ENCODE results near the gene GRIN2D.

The GRIN2D gene

DNA sequence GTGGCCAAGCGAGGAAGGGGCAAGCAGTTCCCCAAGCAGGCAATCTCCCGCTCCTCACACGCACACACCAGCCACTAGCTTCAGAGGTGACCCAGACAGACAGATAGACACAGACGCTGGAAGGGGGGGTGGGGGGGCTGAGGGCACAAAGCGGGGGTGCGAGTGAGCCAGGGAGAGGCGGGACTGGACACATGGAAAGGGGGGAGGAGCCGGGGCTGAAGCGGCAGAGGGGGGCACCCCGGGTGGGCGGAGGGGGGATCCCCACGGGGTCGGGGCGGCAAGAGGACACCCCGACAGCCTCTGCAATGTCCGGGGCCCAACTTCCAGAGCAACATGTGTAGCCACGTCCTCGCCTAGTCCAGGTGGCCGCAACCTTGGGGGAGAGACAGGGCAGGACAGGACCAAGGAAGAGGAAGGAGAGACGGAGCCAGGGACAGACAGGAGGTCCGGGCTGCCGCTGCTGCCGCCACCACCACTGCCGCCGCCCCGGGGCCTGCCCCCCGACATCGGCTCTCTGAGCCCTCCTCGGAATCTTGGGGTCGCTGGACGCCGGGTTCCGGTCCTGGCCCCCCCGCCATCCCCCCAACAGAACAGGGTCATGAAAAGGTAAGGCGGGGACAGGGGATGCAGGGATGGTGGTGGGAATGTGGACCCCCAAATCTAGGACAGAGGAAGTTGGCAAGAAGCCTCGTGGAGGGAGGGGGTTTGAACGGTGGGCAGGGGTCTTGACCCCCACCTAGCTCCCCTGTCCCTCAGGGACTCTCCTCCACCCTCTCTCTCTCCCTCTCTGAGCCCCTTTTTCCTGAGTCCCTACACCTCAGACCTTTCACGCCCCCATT lies 1.1 kb downstream of the GRIN2D start:
- Histone ChIP-seq H3K4me3 (ENCODE audit: low read length) (no peak overlapping the region), H3K9me3 (ENCODE audit: control insufficient read depth, low read length) (no peaks in the 10 kb centered on the region), H3K9ac (ENCODE audit: low read length) (no peak overlapping the region), H3K36me3 (ENCODE audit: control insufficient read depth, insufficient read depth, low read length) (no peaks in the 10 kb centered on the region), H3K27me3 (ENCODE audit: control insufficient read depth, insufficient read depth, low read length) (peaks cover 66% of the 10 kb centered on the region), H3K4me1 (ENCODE audit: control insufficient read depth, insufficient read depth, low read length) (peaks cover 19% of the 10 kb centered on the region)

DNA sequence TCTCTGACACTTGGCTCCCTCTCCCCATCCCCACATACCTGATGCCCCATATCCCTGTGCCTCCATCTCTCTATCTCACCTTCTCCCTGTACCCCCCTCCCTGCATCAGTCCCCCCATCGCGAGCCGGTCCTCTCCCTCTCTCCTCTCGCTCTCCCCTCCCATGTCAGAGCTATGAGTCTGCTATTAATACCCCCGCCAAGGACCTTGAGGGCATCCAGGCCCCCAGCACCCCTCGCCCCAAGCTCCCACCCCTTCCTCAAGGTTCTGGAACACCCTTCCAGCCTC lies 1.6 kb downstream of the GRIN2D start:
- Histone ChIP-seq H3K36me3 (ENCODE audit: control insufficient read depth, insufficient read depth, low read length) (no peaks in the 10 kb centered on the region), H3K9ac (ENCODE audit: low read length) (no peak overlapping the region), H3K4me3 (ENCODE audit: low read length) (no peak overlapping the region), H3K27me3 (ENCODE audit: control insufficient read depth, insufficient read depth, low read length) (peaks cover 66% of the 10 kb centered on the region), H3K9me3 (ENCODE audit: control insufficient read depth, low read length) (no peaks in the 10 kb centered on the region), H3K4me1 (ENCODE audit: control insufficient read depth, insufficient read depth, low read length) (peaks cover 24% of the 10 kb centered on the region)

DNA sequence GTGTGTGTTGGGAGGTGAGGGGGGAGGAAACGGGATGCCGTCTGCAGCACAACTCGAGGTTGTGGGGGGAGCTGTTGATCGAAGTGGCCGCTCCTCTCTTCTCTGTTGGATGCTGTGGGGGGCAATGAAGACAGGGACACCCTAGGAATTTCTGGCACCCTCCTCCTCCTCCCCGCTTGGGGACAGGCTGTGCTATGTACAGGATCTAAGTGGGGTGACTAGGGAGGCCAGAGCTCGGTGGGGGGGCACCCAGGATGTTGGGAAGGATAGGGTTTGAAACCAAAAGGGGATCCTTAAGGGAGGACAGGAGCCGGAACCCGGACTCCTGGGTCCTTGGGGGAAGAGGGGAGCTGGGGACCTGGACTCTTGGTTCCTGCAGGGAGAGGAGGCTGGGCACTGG lies 2.0 kb downstream of the GRIN2D start:
- Histone ChIP-seq H3K4me1 (ENCODE audit: control insufficient read depth, insufficient read depth, low read length) (peaks cover 24% of the 10 kb centered on the region), H3K27me3 (ENCODE audit: control insufficient read depth, insufficient read depth, low read length) (peaks cover 66% of the 10 kb centered on the region), H3K36me3 (ENCODE audit: control insufficient read depth, insufficient read depth, low read length) (no peaks in the 10 kb centered on the region), H3K9me3 (ENCODE audit: control insufficient read depth, low read length) (no peaks in the 10 kb centered on the region), H3K4me3 (ENCODE audit: low read length) (no peak overlapping the region), H3K9ac (ENCODE audit: low read length) (no peak overlapping the region)

DNA sequence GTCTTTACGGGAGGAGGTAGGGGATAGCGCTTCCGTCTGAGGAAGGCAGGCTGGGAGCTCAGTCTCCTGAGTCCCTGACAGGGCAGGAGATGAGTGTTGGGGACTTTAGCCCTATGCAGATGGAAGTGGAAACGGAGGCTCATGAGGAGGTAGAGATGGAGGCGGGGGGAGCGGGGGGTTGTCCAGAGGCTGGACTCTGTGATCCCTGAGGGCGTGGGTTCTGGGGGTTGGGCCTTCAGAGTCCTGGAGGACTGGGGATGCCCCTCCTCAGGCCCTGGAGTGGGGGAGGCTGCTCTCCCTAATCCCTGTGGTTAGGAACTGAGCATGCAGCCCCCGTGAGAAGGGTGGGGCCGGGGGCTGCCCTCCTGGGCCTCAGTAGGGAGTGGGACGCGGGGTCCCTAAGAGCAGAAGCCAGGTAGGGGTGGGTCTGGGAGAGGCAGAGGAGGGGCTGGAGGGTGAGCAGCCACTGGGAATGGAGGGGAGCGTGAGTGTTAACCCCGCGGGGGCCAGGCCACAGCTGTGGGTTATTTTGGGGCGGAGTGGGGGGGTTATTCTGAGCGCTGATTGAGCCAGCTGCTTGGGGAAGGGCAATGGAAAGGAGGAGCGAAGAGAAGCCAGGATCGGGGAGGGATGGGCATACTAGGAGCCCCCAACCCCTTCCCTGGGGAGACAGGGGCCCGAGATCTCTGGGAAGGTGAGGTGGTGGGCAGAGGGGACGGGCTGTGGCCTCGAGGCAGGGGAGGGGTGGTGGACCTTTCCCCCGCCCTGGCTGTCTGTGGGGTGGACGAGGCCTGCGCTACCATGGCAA lies 2.8 kb downstream of the GRIN2D start:
- no peaks in the 10 kb centered on the region for H3K9me3 ChIP-seq (ENCODE audit: control insufficient read depth, low read length)
- peaks cover 24% of the 10 kb centered on the region for H3K4me1 ChIP-seq (ENCODE audit: control insufficient read depth, insufficient read depth, low read length)
- H3K9ac ChIP-seq (ENCODE audit: low read length): no peak overlapping the region
- H3K4me3 ChIP-seq (ENCODE audit: low read length): no peak overlapping the region
- peaks cover 66% of the 10 kb centered on the region for H3K27me3 ChIP-seq (ENCODE audit: control insufficient read depth, insufficient read depth, low read length)
- no peaks in the 10 kb centered on the region for H3K36me3 ChIP-seq (ENCODE audit: control insufficient read depth, insufficient read depth, low read length)

DNA sequence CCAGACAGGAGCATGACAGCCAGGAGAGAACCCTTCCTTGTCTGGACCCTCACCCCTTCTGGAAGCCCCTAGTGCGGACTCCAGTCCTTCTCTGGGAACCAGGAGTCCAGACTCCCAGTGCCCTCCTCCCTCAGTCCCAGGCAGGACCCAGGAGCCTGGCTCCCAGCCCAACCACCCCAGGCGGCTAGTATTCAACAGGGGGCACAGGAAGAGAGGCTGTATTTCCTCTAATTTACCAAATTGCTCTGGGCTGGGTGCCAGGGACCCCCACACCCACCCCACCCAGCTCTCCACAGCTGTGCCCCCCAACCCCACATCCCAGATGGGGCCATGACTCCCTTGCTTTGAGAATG lies 3.3 kb downstream of the GRIN2D start:
- Histone ChIP-seq H3K9ac (ENCODE audit: low read length) (no peak overlapping the region), H3K27me3 (ENCODE audit: control insufficient read depth, insufficient read depth, low read length) (peaks cover 63% of the 10 kb centered on the region), H3K36me3 (ENCODE audit: control insufficient read depth, insufficient read depth, low read length) (no peaks in the 10 kb centered on the region), H3K4me1 (ENCODE audit: control insufficient read depth, insufficient read depth, low read length) (peaks cover 24% of the 10 kb centered on the region), H3K9me3 (ENCODE audit: control insufficient read depth, low read length) (no peaks in the 10 kb centered on the region), H3K4me3 (ENCODE audit: low read length) (no peak overlapping the region)

DNA sequence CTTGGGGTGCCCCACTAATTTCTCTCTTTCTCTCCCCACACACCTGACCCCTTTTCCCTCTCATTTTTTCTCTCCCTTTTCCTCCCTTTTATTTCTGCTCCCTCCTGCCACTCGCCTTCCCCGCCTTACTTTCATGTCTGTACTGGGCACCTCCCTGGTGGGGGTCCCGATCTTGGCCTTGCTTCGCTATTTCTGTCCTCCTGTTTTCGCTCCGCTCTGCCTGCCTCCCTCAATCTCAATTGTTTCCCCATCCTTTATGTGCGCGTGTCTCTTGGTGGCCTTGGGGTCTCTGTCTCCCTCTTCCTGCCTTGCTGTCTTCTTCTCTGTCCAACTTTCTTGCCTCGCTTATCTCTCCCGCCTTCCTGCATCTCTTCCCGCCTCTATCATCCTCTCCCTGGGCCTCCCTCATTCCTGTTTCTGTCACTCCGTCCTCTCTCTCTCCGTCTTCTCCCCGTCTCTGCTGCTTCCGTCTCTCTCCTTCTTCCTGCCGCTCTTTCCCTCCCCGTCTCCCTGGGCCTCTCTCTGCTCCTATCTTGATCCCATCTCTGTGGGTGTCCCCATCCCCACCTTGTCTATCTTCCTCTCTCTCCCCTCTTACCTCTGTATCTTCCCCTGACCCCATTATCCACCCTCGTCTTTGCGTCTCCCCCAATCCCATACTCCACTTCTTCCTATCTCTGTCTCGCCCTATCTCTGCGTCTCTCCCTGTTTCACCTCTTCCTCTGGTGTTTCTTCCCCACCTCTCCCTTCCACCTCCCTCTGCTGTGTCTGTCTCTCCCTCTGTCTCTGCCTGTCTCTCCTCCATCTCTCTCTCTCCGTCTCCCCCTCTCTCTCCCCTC lies 4.0 kb downstream of the GRIN2D start:
- H3K27me3 ChIP-seq (ENCODE audit: control insufficient read depth, insufficient read depth, low read length): peaks cover 57% of the 10 kb centered on the region
- peaks cover 24% of the 10 kb centered on the region for H3K4me1 ChIP-seq (ENCODE audit: control insufficient read depth, insufficient read depth, low read length)
- peak overlapping the region; percentile 23 for H3K4me3 ChIP-seq (ENCODE audit: low read length)

DNA sequence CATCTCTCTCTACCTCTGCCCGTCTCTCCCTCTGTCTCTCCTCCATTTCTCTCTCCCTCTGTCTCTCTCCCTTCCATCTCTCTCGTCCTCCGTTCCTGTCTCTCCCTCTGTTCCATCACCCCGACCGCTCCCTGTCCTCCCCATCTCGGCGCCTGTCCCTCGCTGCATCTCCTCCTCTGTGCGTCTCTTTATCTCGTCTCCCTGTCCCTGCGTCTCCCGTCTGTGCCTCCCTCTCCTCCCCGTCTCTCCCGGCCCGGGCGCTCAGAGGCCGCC lies 4.6 kb downstream of the GRIN2D start:
- Histone ChIP-seq H3K36me3 (ENCODE audit: control insufficient read depth, insufficient read depth, low read length) (no peaks in the 10 kb centered on the region), H3K4me3 (ENCODE audit: low read length) (peak overlapping the region; percentile 23), H3K27me3 (ENCODE audit: control insufficient read depth, insufficient read depth, low read length) (peaks cover 51% of the 10 kb centered on the region), H3K9me3 (ENCODE audit: control insufficient read depth, low read length) (no peaks in the 10 kb centered on the region), H3K4me1 (ENCODE audit: control insufficient read depth, insufficient read depth, low read length) (peaks cover 24% of the 10 kb centered on the region), H3K9ac (ENCODE audit: low read length) (peak overlapping the region; percentile 74)

More for the DNA sequence above, 4.0 kb downstream of the GRIN2D start:
- H3K9me3 ChIP-seq (ENCODE audit: control insufficient read depth, low read length): no peaks in the 10 kb centered on the region
- H3K9ac ChIP-seq (ENCODE audit: low read length): peak overlapping the region; percentile 74
- H3K36me3 ChIP-seq (ENCODE audit: control insufficient read depth, insufficient read depth, low read length): no peaks in the 10 kb centered on the region

DNA sequence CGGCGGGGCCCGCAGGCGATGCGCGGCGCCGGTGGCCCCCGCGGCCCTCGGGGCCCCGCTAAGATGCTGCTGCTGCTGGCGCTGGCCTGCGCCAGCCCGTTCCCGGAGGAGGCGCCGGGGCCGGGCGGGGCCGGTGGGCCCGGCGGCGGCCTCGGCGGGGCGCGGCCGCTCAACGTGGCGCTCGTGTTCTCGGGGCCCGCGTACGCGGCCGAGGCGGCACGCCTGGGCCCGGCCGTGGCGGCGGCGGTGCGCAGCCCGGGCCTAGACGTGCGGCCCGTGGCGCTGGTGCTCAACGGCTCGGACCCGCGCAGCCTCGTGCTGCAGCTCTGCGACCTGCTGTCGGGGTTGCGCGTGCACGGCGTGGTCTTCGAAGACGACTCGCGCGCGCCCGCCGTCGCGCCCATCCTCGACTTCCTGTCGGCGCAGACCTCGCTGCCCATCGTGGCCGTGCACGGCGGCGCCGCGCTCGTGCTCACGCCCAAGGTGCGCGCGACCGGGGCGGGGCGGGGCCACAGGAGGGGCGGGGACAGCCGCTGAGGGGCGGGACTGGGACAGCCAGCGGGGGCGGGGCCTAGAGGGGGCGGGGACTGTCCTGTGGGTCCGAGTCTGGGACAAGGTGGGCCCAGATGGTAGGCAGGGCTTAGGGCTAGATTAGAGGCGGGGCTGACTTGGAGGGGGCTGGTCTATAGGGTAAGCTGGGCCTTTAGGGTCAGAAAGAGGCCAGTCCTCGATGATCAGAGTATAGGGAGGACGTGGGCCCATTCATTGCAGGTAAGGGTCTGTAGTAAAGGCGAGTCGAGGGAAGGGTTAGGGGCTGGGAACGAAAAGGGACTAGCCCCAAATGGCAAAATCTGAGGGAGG lies 5.1 kb downstream of the GRIN2D start:
- Histone ChIP-seq H3K9ac (ENCODE audit: low read length) (peak overlapping the region; percentile 74), H3K4me1 (ENCODE audit: control insufficient read depth, insufficient read depth, low read length) (peaks cover 21% of the 10 kb centered on the region), H3K9me3 (ENCODE audit: control insufficient read depth, low read length) (no peaks in the 10 kb centered on the region), H3K27me3 (ENCODE audit: control insufficient read depth, insufficient read depth, low read length) (peaks cover 46% of the 10 kb centered on the region), H3K4me3 (ENCODE audit: low read length) (peak overlapping the region; percentile 23), H3K36me3 (ENCODE audit: control insufficient read depth, insufficient read depth, low read length) (no peaks in the 10 kb centered on the region)

DNA sequence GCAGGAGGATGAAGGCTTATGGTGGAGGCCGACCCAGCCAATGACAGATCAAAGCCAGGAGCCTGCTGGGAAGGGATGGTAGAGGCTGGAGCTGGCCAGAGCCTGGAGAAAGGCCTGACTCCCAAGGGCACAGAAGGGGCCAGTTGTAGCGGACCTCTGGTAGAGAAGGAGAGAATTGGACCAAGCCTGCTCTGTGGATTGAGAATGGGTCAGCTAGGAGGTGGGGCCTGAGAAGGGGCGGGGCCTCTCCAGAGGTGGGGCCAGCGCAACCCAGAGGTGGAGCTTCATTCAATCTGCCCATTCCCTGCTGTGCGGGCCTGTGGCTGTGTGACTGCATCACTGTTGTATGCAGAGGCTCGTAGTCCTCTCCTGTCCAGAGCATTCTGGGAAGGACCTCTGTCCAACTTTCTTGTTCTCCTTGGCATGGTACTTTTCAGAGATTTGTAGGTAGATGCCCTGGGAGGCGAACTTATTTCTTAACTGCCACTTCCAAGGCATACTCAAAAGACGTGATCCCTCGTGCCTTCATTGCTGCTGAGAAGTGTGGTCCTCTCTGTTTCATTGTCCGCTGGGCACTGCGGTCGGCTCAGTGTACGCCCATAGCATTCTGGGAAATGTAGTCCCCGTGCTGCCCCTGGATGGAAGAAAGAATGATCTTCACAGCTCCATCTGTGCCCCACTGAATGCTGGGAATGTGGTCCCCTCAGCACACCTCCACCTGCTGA lies 6.7 kb downstream of the GRIN2D start:
- H3K36me3 ChIP-seq (ENCODE audit: control insufficient read depth, insufficient read depth, low read length): no peaks in the 10 kb centered on the region
- no peak overlapping the region for H3K9ac ChIP-seq (ENCODE audit: low read length)
- peaks cover 17% of the 10 kb centered on the region for H3K4me1 ChIP-seq (ENCODE audit: control insufficient read depth, insufficient read depth, low read length)
- H3K27me3 ChIP-seq (ENCODE audit: control insufficient read depth, insufficient read depth, low read length): peaks cover 30% of the 10 kb centered on the region
- H3K9me3 ChIP-seq (ENCODE audit: control insufficient read depth, low read length): no peaks in the 10 kb centered on the region
- peak overlapping the region; percentile 22 for H3K4me3 ChIP-seq (ENCODE audit: low read length)

DNA sequence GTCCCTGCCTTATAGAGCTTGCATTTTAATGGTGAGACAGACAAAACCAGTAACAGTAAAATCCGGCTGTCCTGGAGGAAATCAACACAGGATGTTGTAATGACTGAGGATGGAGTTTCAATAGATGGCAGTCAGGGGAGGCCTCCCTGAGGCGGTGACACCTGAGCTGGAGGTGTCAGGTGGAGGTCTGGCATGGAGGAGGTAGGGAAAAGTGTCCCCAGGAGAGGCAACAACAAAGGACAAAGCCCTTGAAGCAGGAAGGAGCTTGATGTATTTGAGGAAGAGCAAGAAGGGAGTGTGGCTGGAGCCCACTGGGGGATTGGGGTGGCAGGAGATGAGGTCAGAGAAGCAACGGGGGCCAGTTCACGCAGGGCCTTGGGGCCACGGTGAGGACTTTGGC lies 7.8 kb downstream of the GRIN2D start:
- H3K9me3 ChIP-seq (ENCODE audit: control insufficient read depth, low read length): no peaks in the 10 kb centered on the region
- H3K4me1 ChIP-seq (ENCODE audit: control insufficient read depth, insufficient read depth, low read length): peaks cover 17% of the 10 kb centered on the region
- no peaks in the 10 kb centered on the region for H3K36me3 ChIP-seq (ENCODE audit: control insufficient read depth, insufficient read depth, low read length)
- H3K27me3 ChIP-seq (ENCODE audit: control insufficient read depth, insufficient read depth, low read length): peaks cover 19% of the 10 kb centered on the region
- no peak overlapping the region for H3K4me3 ChIP-seq (ENCODE audit: low read length)
- no peak overlapping the region for H3K9ac ChIP-seq (ENCODE audit: low read length)

DNA sequence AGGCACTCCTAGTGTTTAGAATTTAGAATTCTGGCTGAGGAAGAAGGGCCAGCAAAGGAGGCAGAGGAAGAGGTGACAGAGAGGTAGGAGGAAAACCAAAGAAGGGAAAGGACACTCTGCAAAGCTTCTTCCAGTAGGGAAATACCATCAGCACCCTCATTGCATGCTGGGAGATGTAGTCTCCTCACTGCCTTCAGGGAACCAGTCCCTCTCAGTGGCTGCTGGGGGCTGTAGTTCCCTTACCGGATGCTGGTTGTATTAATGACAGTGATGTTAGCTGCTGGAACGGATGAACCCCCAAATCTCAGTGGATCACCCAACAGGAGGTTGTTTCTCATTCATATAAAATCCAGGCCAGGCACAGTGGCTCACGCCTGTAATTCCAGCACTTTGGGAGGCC lies 10.1 kb downstream of the GRIN2D start:
- H3K27me3 ChIP-seq (ENCODE audit: control insufficient read depth, insufficient read depth, low read length): no peaks in the 10 kb centered on the region
- H3K9me3 ChIP-seq (ENCODE audit: control insufficient read depth, low read length): no peaks in the 10 kb centered on the region
- no peaks in the 10 kb centered on the region for H3K36me3 ChIP-seq (ENCODE audit: control insufficient read depth, insufficient read depth, low read length)
- peaks cover 12% of the 10 kb centered on the region for H3K4me1 ChIP-seq (ENCODE audit: control insufficient read depth, insufficient read depth, low read length)
- no peak overlapping the region for H3K9ac ChIP-seq (ENCODE audit: low read length)
- no peak overlapping the region for H3K4me3 ChIP-seq (ENCODE audit: low read length)

Data from mucosa of stomach (tissue), 1 donor.